OCI-M2 (cell line): ENCODE results near the gene PDHA1.

Experiments
- DNase-seq: peaks from one replicate; lab custom pipeline; 2025; ENCODE audit not compliant: unreplicated experiment; lab: John Stamatoyannopoulos, UW

PDHA1 gene

DNA sequence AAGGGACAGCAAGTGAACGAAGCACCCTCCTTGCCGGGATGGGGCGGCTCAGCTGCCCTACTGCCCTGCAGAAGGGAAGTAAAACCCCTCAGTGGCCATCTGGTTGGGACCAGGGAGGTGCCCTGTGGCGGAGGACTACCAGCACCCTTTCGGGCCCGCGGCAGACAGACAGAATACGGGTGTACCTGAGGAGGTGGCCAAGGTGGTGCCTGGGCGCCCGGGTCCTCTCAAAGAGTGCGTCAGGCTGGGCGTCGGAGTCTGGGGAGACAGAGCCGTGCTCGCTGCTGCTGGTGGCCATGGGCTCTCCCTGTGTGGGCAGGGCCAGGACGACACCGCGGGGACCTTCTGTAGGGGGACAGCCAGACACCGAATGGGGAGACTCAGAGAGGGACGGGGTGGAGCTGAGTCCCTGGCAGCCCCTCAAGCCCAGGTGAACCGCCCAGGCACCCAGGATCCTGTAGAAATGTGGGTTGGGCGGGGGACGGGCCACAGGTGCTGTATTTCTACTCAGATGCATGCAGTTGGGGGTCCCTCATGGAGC, 29.7 kb downstream of the PDHA1 start:
- no peak for DNase-seq

DNA sequence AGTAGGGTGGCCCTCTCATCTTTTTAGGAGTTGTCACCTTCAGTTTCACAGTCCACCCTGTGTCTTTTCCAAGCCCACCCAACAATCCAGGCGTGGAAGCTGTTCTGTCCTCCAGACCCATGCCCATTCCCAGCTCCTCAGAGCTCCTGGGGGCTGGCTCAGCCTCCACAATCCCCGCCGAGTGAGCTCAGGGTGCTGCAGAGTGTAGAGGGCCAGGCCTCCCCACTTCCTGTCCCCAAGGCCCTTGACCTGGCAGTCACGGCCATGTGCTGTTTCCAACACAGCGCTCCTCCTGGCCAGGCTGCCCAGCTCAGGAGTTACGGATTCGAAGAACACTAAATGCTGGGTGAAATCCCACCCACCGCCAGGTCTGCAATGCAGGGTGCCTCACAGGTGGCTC, 31.8 kb downstream of the PDHA1 start:
- DNase-seq = no peak

DNA sequence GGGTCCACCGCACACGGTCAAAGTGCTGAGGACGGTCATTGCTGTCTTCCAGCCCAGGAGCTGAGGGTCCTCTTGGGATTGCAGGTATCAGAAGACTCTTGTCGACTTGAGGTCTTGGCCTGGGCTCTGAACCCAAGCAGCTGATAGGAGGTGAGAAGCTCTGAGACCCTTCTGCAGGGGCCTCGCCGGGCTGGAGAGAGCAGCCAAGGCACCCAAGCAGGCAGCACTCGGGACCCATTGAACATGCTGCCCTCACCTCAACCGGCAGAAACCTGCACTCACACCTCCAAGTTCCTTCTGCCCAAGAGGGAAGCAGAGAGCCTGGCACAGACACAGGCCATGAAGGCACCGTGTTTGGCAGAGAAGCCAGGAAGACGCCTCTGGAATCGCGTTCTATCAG, 34.1 kb downstream of the PDHA1 start:
- DNase-seq = no peak

DNA sequence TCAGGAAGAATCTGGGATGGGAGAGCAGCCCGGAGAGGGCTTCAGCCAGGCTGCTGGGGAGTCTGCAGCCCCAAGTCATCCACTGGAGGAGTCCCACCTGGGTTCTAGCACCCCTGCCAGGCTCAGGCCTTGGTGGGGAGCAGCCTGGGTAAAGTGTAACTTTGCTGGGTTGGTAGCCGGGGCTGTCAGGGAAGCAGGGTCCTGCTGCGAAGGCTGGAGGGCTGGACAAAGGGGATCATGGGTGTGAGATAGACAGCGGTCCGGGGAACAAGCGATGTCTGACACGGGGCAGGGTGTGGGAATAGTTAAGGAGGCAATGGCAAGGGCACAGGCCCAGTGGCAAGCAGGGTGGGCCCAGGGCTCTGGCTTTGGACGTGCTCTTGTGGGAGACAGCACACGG, 37.6 kb downstream of the PDHA1 start:
- DNase-seq = no peak

DNA sequence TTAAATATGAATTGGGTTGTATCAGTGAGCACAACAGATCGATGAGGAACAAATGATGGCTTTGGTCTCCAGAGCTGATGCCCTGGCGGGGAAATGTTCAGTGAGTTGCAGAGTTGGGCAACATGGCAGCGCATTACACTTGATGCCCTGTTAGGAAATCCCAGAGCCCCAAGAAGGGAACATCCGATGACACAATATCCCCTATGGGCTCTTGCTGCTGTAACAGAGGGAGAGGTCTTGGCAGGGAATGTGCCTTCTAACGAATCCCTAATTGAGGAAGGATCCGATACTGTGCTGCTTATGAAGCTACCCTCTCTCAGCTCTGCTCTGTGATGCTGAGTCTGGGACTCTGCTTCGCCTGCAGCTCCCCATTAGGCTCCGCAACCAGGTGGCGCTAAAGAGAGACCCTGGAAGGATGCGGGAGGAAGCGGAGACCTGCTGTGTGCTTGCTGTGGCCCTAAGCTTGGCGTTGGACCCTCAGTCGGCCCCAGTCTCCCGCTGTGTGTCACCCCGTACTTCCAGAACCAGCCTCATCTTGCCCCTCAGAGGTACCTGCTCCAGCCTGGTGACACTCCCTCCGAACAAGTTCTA, 38.9 kb downstream of the PDHA1 start:
- DNase-seq = no peak

DNA sequence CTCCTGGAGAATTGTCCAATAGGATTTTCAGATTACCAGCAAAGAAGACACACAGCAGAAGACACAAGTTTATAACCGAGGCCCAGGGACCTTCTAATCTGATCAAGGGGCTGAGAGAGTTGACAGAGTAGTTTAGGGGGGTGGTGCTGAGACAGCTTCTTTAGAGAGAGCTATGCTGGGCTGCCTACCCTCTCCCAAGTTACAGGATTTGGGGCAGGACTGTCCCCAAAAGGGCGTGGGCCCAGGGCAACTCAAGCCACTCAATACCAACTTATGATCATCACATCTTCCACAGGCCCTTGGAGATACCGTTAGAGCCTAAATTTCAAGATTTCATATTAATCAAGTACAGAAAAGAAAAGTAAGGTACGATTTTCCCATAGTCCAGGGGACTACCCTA, 43.0 kb downstream of the PDHA1 start:
- no peak for DNase-seq

DNA sequence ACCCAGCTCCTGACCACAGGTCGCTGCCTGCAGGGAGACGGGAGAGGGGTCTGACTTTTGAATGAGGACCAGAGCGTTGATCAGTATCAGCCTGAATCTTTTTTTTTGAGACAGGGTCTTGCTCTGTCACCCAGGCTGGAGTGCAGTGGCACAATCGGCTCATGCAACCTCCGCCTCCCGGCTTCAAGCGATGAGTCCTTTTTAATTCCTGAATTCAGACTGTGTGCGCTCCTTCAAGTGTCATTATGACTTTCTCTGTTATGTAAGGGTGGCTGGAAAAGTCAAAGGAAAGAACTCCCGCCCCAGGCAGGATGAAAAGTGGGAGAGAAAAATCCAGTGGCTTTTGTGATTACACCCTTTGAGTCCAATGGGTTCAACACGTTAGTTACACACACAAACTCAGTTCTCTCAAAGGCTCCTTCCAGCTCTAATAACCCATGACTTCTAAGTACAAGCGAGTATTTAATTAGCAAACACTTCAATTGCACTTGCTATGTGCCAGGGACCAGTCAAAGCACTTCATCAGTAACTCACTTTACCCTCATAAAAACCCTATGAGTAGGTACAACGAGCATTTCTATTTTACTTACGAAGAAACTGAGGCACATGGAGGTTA, 44.4 kb downstream of the PDHA1 start:
- DNase-seq = no peak

DNA sequence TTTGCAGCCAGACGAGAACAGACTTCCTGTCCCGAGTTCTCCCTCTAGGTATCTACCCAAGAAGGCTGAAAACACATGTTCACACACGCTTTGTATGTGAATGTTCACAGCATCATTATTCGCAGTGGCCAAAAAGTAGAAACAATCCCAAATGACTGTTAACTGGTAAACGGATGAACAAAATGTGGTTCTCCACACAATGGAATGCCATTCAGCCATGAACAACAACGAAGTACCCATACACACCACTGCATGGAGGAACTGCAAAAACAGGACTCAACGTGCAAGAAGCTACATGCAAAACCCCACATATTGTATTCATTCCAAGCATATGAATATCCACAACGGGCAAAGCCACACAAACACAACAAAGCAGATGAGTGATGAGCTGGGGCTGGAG, 45.0 kb downstream of the PDHA1 start:
- DNase-seq = no peak

DNA sequence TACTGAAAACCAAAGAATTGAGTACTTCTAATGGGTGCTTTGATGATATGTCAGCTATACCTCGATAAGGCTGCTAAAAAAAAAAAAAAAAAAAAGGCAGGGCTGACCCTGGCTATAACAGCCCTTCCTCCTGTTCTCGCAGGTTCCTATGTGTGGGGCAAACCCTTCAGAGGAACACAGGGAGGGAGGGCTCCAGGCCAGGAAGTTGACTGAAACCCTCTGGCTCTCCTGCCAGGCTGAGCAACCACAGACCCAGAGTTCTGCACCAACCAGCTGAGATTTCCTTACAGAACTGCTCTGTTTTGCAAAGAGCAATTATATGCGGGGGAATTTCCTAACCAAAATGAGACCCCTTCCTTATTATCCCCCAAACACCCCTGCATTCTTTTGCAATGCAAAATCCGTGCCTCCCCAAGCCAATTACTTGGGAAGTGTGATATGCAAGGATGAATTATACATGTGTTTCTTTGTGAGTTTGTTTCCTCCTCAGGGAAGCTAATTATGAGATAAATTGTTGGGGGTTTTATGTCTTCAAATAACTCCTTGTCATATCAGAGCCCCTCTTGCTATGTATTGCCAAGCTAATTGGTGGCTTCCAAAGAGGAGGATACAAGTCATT, 45.6 kb downstream of the PDHA1 start:
- DNase-seq = no peak

DNA sequence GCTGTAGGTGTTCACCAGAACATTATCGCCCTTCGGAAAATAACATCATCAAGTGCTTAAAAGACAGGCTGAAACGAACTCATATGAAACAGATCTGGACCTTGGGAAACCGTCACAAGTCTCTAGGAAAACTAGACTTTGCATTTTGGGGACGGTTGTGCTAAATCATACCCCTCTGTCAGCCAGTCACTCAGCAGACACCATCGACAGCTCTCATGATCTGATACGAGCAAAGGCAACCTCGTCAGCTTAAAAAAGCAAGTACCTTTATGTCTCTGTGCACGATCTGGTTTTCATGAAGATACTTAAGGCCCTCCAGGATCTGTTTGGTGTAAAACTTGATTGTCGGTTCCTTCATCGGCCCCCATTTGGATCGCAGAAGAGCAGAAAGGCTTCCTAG, 48.4 kb downstream of the PDHA1 start:
- DNase-seq = no peak

DNA sequence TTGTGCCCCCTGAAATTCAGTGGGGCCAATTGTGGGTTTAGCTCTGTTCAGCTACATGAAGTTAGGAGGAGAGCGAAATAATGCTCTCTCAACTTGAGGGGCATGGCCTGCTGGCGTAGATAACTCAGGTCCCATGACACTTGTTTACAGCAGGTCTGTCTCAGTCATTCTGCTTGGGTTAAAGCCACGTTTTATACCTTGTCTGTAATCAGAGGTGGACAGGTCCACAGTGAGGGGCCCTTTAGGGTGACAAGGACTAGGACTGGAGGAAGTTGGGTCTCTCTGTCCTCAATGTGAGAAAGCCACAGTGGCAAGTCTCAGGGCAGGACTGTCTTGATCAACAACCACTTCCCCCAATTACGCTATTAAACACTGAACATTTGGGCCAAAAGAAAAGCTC, 49.0 kb downstream of the PDHA1 start:
- no peak for DNase-seq

DNA sequence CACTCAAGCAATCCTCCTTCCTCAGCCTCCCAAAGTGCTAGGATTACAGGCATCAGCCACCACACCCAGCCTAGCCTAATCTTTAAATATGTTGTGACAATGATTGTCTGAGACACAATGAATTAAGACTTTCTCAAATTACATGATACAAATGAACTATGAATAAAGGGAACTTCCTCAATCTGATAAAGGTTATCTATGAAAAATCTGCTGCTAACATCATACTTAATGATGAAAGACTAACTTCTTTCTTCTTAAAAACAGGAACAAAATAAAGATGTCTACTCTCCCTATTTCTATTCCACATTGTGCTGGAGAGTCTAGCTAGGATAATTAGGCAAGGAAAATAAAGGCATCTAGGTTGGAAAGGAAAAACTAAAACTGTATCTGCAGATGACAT, 60.0 kb downstream of the PDHA1 start:
- no peak for DNase-seq

DNA sequence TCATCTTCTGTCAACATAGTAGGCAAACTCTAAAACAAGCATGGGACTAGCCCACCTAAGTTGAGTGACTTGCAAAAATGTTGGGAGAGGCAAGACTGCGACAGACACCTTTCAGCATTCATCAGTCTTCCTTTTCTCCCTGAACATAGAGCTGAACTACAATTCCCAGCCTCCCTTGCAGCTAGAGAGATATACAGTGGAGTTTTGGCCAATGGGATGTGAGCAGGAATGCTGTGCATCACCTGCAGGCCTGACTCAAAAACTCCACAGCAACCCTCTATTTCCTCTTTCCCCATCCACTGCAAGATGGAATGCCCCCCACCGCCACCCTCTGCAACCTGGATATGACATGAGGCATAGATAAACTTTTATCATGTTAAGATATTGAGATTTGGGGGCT, 66.5 kb downstream of the PDHA1 start:
- no peak for DNase-seq
